Epithelial cell of proximal tubule (primary cell): Measurements from ENCODE around the gene ZNF280D. TPM values are rescaled to one million over a fixed set of nuclear protein-coding genes. Genes with fewer than 3 reads are reported as not detected.
A peak's percentile ranks its signal among the peaks of the same experiment; 100 is the strongest.

Experiments used
- DNase-seq: peaks from one replicate; pipeline ENCODE4 v3.0.0-alpha.2; 2011; ENCODE audit warnings: low read depth
- H3K4me3 ChIP-seq: 2 replicates; pipeline ENCODE4 v1.5.1; 2011; ENCODE audit warnings: low read depth, mild to moderate bottlenecking, low read length
- CTCF ChIP-seq: conservative IDR thresholded peaks from 2 replicates; pipeline ENCODE4 v1.5.1; 2012; ENCODE audit warnings: low read depth, mild to moderate bottlenecking, low read length
- total RNA-seq: library from RNA; depleted of rRNA; stranded (reverse); fragments of >200 nt; gene quantifications from 2 replicates; pipeline ENCODE4 v1.2.3, GENCODE V29; 2015

The ZNF280D gene
- total RNA-seq, 1 donor from 2014 or later: 8.0 TPM

- no peak for DNase-seq
- no peak for TF ChIP-seq CTCF
- no peak overlapping the region for H3K4me3 ChIP-seq
Measured at GRCh38 chr15:56760186-56760585, 26.9 kb upstream of the ZNF280D start.

GRCh38 chr15:56759450-56759845 lies 26.1 kb upstream of the ZNF280D start:
- H3K4me3 ChIP-seq: no peak overlapping the region
- no peak for TF ChIP-seq CTCF
- peak; percentile 25 for DNase-seq

GRCh38 chr15:56758770-56759449 lies 25.6 kb upstream of the ZNF280D start:
- no peak overlapping the region for H3K4me3 ChIP-seq
- no peak for DNase-seq
- no peak for TF ChIP-seq CTCF

GRCh38 chr15:56757875-56758274 lies 24.6 kb upstream of the ZNF280D start:
- DNase-seq: no peak
- TF ChIP-seq CTCF: no peak
- no peak overlapping the region for H3K4me3 ChIP-seq

- TF ChIP-seq CTCF: no peak
- no peak overlapping the region for H3K4me3 ChIP-seq
- no peak for DNase-seq
Measured at GRCh38 chr15:56754772-56755370, 21.6 kb upstream of the ZNF280D start.

GRCh38 chr15:56752986-56753385 lies 19.7 kb upstream of the ZNF280D start:
- no peak overlapping the region for H3K4me3 ChIP-seq
- TF ChIP-seq CTCF: no peak
- no peak for DNase-seq

GRCh38 chr15:56749982-56750381 lies 16.7 kb upstream of the ZNF280D start:
- no peak for DNase-seq
- H3K4me3 ChIP-seq: no peak overlapping the region
- no peak for TF ChIP-seq CTCF
